ENCODE results near the gene AGTPBP1. TPM values are rescaled to one million over a fixed set of nuclear protein-coding genes. Genes with fewer than 3 reads are reported as not detected.

The AGTPBP1 gene
- total and polyA plus RNA-seq, 2 experiments from 2014 or later = 6.6 to 12.9 TPM

DNA sequence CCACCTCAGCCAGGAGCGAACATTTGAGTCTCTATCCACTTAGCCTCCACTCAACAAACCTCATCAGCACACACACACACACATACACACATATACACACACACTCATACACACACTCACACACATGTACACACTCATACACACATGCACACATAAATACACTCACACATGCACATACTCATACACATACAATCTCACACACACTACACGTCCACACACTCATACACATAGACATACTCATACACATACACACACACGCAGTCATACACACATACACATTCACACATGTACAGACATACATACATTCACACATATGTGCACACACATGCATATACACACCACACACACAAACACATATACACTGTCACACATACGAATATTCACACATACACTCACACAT lies 208.2 kb downstream of the AGTPBP1 start:
- no peaks in the 10 kb centered on the region for H3K9me3 ChIP-seq (ENCODE audit: low read depth)
- no peaks in the 10 kb centered on the region for H3F3A ChIP-seq (ENCODE audit: insufficient read depth)
- no peak overlapping the region for H2AFZ ChIP-seq
- no peaks in the 10 kb centered on the region for H3K79me2 ChIP-seq (ENCODE audit: insufficient read depth)
- no peak overlapping the region for H3K4me2 ChIP-seq (ENCODE audit: unreplicated experiment)
- WGBS, 2 experiments (ENCODE audit: low coverage in 1 of 2, low lambda C conversion rate in 2 of 2, missing lambda C conversion rate in 2 of 2) = 75 to 76% methylated on average over 4 of the region's 4 CpGs
- in situ Hi-C loops (cut with MboI) = no loop called here
- H3K27me3 ChIP-seq (replicated peaks; ENCODE audit: insufficient read depth) = peaks cover 3% of the 10 kb centered on the region
- no peak for DNase-seq
- H3K27ac ChIP-seq = no peak overlapping the region
- no peak overlapping the region for H3K4me3 ChIP-seq
- no peaks in the 10 kb centered on the region for H3K36me3 ChIP-seq (ENCODE audit: low read depth)
- no peaks in the 10 kb centered on the region for H3K9me2 ChIP-seq (ENCODE audit: insufficient read depth)
- peaks cover 9% of the 10 kb centered on the region for H3K4me1 ChIP-seq (ENCODE audit: insufficient read depth)
- H3K9ac ChIP-seq = no peak overlapping the region
- H4K20me1 ChIP-seq (ENCODE audit: insufficient read depth) = no peaks in the 10 kb centered on the region
- TF ChIP-seq EZH2phosphoT487 (IDR thresholded peaks at IDR 0.05; ENCODE audit: insufficient read depth, low read depth) (no peak), EZH2 (IDR thresholded peaks at IDR 0.05; ENCODE audit: insufficient read depth, poor library complexity, severe bottlenecking) (no peak)

DNA sequence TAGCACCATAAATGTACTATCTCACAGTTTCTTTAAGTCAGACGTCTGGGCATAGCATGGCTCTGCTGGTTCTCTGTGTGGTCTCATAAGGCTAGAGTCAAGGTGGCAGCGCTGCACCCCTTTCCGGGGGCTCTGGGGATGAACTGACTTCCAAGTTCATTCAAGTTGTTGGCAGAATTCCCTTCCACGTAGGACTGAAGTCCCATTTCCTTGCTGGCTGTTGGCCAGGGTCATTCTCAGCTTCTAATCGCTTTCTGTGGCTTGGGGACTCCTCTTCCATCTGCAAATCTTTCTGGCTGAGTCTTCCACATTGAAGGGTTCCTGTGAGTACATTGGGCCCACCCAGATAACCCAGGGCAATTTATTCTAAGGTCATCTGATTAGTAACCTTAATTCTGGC lies 211.0 kb downstream of the AGTPBP1 start:
- H3K9me2 ChIP-seq (ENCODE audit: insufficient read depth) = no peaks in the 10 kb centered on the region
- H2AFZ ChIP-seq = no peak overlapping the region
- H3K4me3 ChIP-seq = no peak overlapping the region
- H3K36me3 ChIP-seq (ENCODE audit: low read depth) = no peaks in the 10 kb centered on the region
- DNase-seq = no peak
- no peaks in the 10 kb centered on the region for H3K79me2 ChIP-seq (ENCODE audit: insufficient read depth)
- H4K20me1 ChIP-seq (ENCODE audit: insufficient read depth) = no peaks in the 10 kb centered on the region
- H3K9me3 ChIP-seq (ENCODE audit: low read depth) = no peaks in the 10 kb centered on the region
- H3K27me3 ChIP-seq (replicated peaks; ENCODE audit: insufficient read depth) = peaks cover 9% of the 10 kb centered on the region
- no peaks in the 10 kb centered on the region for H3K4me1 ChIP-seq (ENCODE audit: insufficient read depth)
- no peaks in the 10 kb centered on the region for H3F3A ChIP-seq (ENCODE audit: insufficient read depth)
- no peak overlapping the region for H3K9ac ChIP-seq
- TF ChIP-seq EZH2phosphoT487 (IDR thresholded peaks at IDR 0.05; ENCODE audit: insufficient read depth, low read depth) (no peak), EZH2 (IDR thresholded peaks at IDR 0.05; ENCODE audit: insufficient read depth, poor library complexity, severe bottlenecking) (no peak)
- no peak overlapping the region for H3K27ac ChIP-seq
- WGBS, 2 experiments (ENCODE audit: low coverage in 1 of 2, low lambda C conversion rate in 2 of 2, missing lambda C conversion rate in 2 of 2) = 46 to 50% methylated on average over 5 of the region's 5 CpGs
- in situ Hi-C loops (cut with MboI) = no loop called here
- no peak overlapping the region for H3K4me2 ChIP-seq (ENCODE audit: unreplicated experiment)

- WGBS, 2 experiments (ENCODE audit: low coverage in 1 of 2, low lambda C conversion rate in 2 of 2, missing lambda C conversion rate in 2 of 2) = 70 to 80% methylated on average over 4 of the region's 4 CpGs
- peaks cover 19% of the 10 kb centered on the region for H3K27me3 ChIP-seq (replicated peaks; ENCODE audit: insufficient read depth)
Measured at GRCh38 chr9:85528607-85529006, 213.1 kb downstream of the AGTPBP1 start.

GRCh38 chr9:85528142-85528541 lies 213.6 kb downstream of the AGTPBP1 start:
- in situ Hi-C loops (cut with MboI) = no loop called here
- no peaks in the 10 kb centered on the region for H3K4me1 ChIP-seq (ENCODE audit: insufficient read depth)
- TF ChIP-seq EZH2 (IDR thresholded peaks at IDR 0.05; ENCODE audit: insufficient read depth, poor library complexity, severe bottlenecking) = no peak
- H3K27ac ChIP-seq = no peak overlapping the region
- no peaks in the 10 kb centered on the region for H3K9me3 ChIP-seq (ENCODE audit: low read depth)
- no peaks in the 10 kb centered on the region for H3F3A ChIP-seq (ENCODE audit: insufficient read depth)
- no peaks in the 10 kb centered on the region for H3K36me3 ChIP-seq (ENCODE audit: low read depth)
- 74 to 87% methylated on average over 5 of the region's 5 CpGs for WGBS, 2 experiments (ENCODE audit: low coverage in 1 of 2, low lambda C conversion rate in 2 of 2, missing lambda C conversion rate in 2 of 2)
- no peaks in the 10 kb centered on the region for H3K79me2 ChIP-seq (ENCODE audit: insufficient read depth)
- H3K4me2 ChIP-seq (ENCODE audit: unreplicated experiment) = no peak overlapping the region
- H3K27me3 ChIP-seq (replicated peaks; ENCODE audit: insufficient read depth) = peaks cover 19% of the 10 kb centered on the region
- no peak overlapping the region for H3K9ac ChIP-seq
- no peak for DNase-seq
- no peaks in the 10 kb centered on the region for H4K20me1 ChIP-seq (ENCODE audit: insufficient read depth)
- no peak overlapping the region for H3K4me3 ChIP-seq
- H2AFZ ChIP-seq = no peak overlapping the region
- H3K9me2 ChIP-seq (ENCODE audit: insufficient read depth) = no peaks in the 10 kb centered on the region

More at GRCh38 chr9:85528607-85529006, 213.1 kb downstream of the AGTPBP1 start:
- no peak overlapping the region for H3K4me3 ChIP-seq
- DNase-seq = no peak
- no peaks in the 10 kb centered on the region for H4K20me1 ChIP-seq (ENCODE audit: insufficient read depth)
- no peaks in the 10 kb centered on the region for H3K9me3 ChIP-seq (ENCODE audit: low read depth)
- no peak for TF ChIP-seq EZH2 (IDR thresholded peaks at IDR 0.05; ENCODE audit: insufficient read depth, poor library complexity, severe bottlenecking)
- TF ChIP-seq EZH2phosphoT487 (IDR thresholded peaks at IDR 0.05; ENCODE audit: insufficient read depth, low read depth) = no peak
- H3K4me2 ChIP-seq (ENCODE audit: unreplicated experiment) = no peak overlapping the region
- no peak overlapping the region for H2AFZ ChIP-seq
- H3K36me3 ChIP-seq (ENCODE audit: low read depth) = no peaks in the 10 kb centered on the region
- H3K9ac ChIP-seq = no peak overlapping the region
- no peaks in the 10 kb centered on the region for H3K9me2 ChIP-seq (ENCODE audit: insufficient read depth)
- no peaks in the 10 kb centered on the region for H3F3A ChIP-seq (ENCODE audit: insufficient read depth)
- H3K27ac ChIP-seq = no peak overlapping the region
- H3K79me2 ChIP-seq (ENCODE audit: insufficient read depth) = no peaks in the 10 kb centered on the region
- in situ Hi-C loops (cut with MboI) = no loop called here
- H3K4me1 ChIP-seq (ENCODE audit: insufficient read depth) = no peaks in the 10 kb centered on the region

Measured in GM23248 (cell line).